ENCODE data around the gene UBE2E3.

Gene UBE2E3

DNA sequence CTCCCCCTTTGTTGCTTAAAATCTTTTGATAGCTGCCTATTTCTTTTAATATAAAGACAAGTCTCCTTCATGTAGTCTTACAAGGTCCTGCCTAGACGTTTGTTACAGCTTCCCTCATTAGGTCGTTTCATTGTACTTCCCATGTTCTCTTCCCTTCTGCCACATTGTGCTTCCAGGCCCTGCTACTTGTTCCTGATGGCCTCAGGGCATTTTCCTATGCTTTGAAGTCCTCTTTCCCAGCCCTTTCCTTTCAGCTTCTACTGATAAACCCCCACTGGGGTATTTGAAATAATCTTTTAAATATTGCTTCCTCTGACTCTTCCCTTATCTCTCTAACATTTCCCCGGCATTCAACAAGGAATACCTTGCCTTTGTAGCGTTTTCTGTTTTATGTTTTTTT is 67.4 kb downstream of the UBE2E3 start:
- no peak overlapping the region for H3K23ac ChIP-seq (ENCODE audit: low read length)
- no peak overlapping the region for H2BK120ac ChIP-seq (ENCODE audit: low read depth, low read length)
- H3K79me2 ChIP-seq (ENCODE audit: control insufficient read depth, insufficient read depth, low read length) = peaks cover 8% of the 10 kb centered on the region
- no peaks in the 10 kb centered on the region for H3K36me3 ChIP-seq (ENCODE audit: control insufficient read depth, insufficient read depth, low read length)
- H3K27me3 ChIP-seq (ENCODE audit: insufficient read depth, low read length, poor library complexity) = no peaks in the 10 kb centered on the region
- no CpG with 5 or more reads among the region's 4 CpGs for WGBS (ENCODE audit: extremely low coverage, insufficient coverage, low lambda C conversion rate)
- H4K5ac ChIP-seq (ENCODE audit: low read length) = no peak overlapping the region
- H2AK5ac ChIP-seq (ENCODE audit: low read length) = no peak overlapping the region
- no peak overlapping the region for H3K4me3 ChIP-seq (ENCODE audit: low read length)
- H2BK15ac ChIP-seq (replicated peaks; ENCODE audit: low read depth) = no peak overlapping the region
- H3K27ac ChIP-seq (ENCODE audit: low read depth, low read length) = peak overlapping the region; percentile 70
- no peak overlapping the region for H4K8ac ChIP-seq (ENCODE audit: low read depth, low read length)
- no peak overlapping the region for H3K4ac ChIP-seq (ENCODE audit: low read depth, low read length)
- H3K4me1 ChIP-seq (ENCODE audit: control insufficient read depth, low read depth, low read length) = peaks cover 15% of the 10 kb centered on the region
- H3K4me2 ChIP-seq (ENCODE audit: low read length) = no peak overlapping the region
- H3K18ac ChIP-seq (ENCODE audit: low read length) = peak overlapping the region; percentile 84
- no peak overlapping the region for H3K56ac ChIP-seq (ENCODE audit: low read length)
- DNase-seq = peak; percentile 94
- H3K79me1 ChIP-seq (ENCODE audit: low read length) = peaks cover 2% of the 10 kb centered on the region
- no peak overlapping the region for H3K9ac ChIP-seq (ENCODE audit: low read length)
- H2BK5ac ChIP-seq (ENCODE audit: low read length) = no peak overlapping the region

GRCh38 chr2:181051861-181052522 is 71.6 kb downstream of the UBE2E3 start:
- DNase-seq = no peak
- no peak overlapping the region for H3K18ac ChIP-seq (ENCODE audit: low read length)
- no peak overlapping the region for H3K9ac ChIP-seq (ENCODE audit: low read length)
- H3K79me2 ChIP-seq (ENCODE audit: control insufficient read depth, insufficient read depth, low read length) = peaks cover 8% of the 10 kb centered on the region
- no peak overlapping the region for H3K23ac ChIP-seq (ENCODE audit: low read length)
- H3K27ac ChIP-seq (ENCODE audit: low read depth, low read length) = no peak overlapping the region
- no peaks in the 10 kb centered on the region for H3K36me3 ChIP-seq (ENCODE audit: control insufficient read depth, insufficient read depth, low read length)
- H3K4ac ChIP-seq (ENCODE audit: low read depth, low read length) = no peak overlapping the region
- no peak overlapping the region for H3K56ac ChIP-seq (ENCODE audit: low read length)
- no CpG with 5 or more reads among the region's 3 CpGs for WGBS (ENCODE audit: extremely low coverage, insufficient coverage, low lambda C conversion rate)
- H2BK120ac ChIP-seq (ENCODE audit: low read depth, low read length) = no peak overlapping the region
- H3K4me2 ChIP-seq (ENCODE audit: low read length) = no peak overlapping the region
- H3K4me3 ChIP-seq (ENCODE audit: low read length) = no peak overlapping the region
- H2AK5ac ChIP-seq (ENCODE audit: low read length) = no peak overlapping the region
- H4K8ac ChIP-seq (ENCODE audit: low read depth, low read length) = no peak overlapping the region
- H3K4me1 ChIP-seq (ENCODE audit: control insufficient read depth, low read depth, low read length) = peaks cover 12% of the 10 kb centered on the region
- H2BK5ac ChIP-seq (ENCODE audit: low read length) = no peak overlapping the region
- H3K27me3 ChIP-seq (ENCODE audit: insufficient read depth, low read length, poor library complexity) = no peaks in the 10 kb centered on the region
- no peak overlapping the region for H2BK15ac ChIP-seq (replicated peaks; ENCODE audit: low read depth)
- H4K5ac ChIP-seq (ENCODE audit: low read length) = no peak overlapping the region
- H3K79me1 ChIP-seq (ENCODE audit: low read length) = no peaks in the 10 kb centered on the region

GRCh38 chr2:181052523-181052891 is 72.1 kb downstream of the UBE2E3 start:
- H3K56ac ChIP-seq (ENCODE audit: low read length) = no peak overlapping the region
- no peaks in the 10 kb centered on the region for H3K36me3 ChIP-seq (ENCODE audit: control insufficient read depth, insufficient read depth, low read length)
- H4K8ac ChIP-seq (ENCODE audit: low read depth, low read length) = no peak overlapping the region
- DNase-seq = no peak
- H3K4me1 ChIP-seq (ENCODE audit: control insufficient read depth, low read depth, low read length) = peaks cover 9% of the 10 kb centered on the region
- no peak overlapping the region for H4K5ac ChIP-seq (ENCODE audit: low read length)
- H2BK120ac ChIP-seq (ENCODE audit: low read depth, low read length) = no peak overlapping the region
- H3K4me2 ChIP-seq (ENCODE audit: low read length) = no peak overlapping the region
- H3K23ac ChIP-seq (ENCODE audit: low read length) = no peak overlapping the region
- H2BK15ac ChIP-seq (replicated peaks; ENCODE audit: low read depth) = no peak overlapping the region
- no peak overlapping the region for H3K4ac ChIP-seq (ENCODE audit: low read depth, low read length)
- H3K9ac ChIP-seq (ENCODE audit: low read length) = no peak overlapping the region
- no peak overlapping the region for H3K27ac ChIP-seq (ENCODE audit: low read depth, low read length)
- no peak overlapping the region for H3K18ac ChIP-seq (ENCODE audit: low read length)
- H3K79me1 ChIP-seq (ENCODE audit: low read length) = no peaks in the 10 kb centered on the region
- peaks cover 6% of the 10 kb centered on the region for H3K79me2 ChIP-seq (ENCODE audit: control insufficient read depth, insufficient read depth, low read length)
- H2AK5ac ChIP-seq (ENCODE audit: low read length) = no peak overlapping the region
- H2BK5ac ChIP-seq (ENCODE audit: low read length) = no peak overlapping the region
- H3K27me3 ChIP-seq (ENCODE audit: insufficient read depth, low read length, poor library complexity) = no peaks in the 10 kb centered on the region
- H3K4me3 ChIP-seq (ENCODE audit: low read length) = no peak overlapping the region

- no peak overlapping the region for H3K18ac ChIP-seq (ENCODE audit: low read length)
- no peaks in the 10 kb centered on the region for H3K27me3 ChIP-seq (ENCODE audit: insufficient read depth, low read length, poor library complexity)
- H2AK5ac ChIP-seq (ENCODE audit: low read length) = no peak overlapping the region
- no peak overlapping the region for H4K5ac ChIP-seq (ENCODE audit: low read length)
- no peak overlapping the region for H2BK15ac ChIP-seq (replicated peaks; ENCODE audit: low read depth)
- H3K4ac ChIP-seq (ENCODE audit: low read depth, low read length) = no peak overlapping the region
- H3K56ac ChIP-seq (ENCODE audit: low read length) = no peak overlapping the region
- no peak overlapping the region for H3K4me2 ChIP-seq (ENCODE audit: low read length)
- no peak overlapping the region for H3K23ac ChIP-seq (ENCODE audit: low read length)
- no peaks in the 10 kb centered on the region for H3K79me1 ChIP-seq (ENCODE audit: low read length)
- no peak overlapping the region for H2BK5ac ChIP-seq (ENCODE audit: low read length)
- DNase-seq = no peak
- H4K8ac ChIP-seq (ENCODE audit: low read depth, low read length) = no peak overlapping the region
- no peak overlapping the region for H3K27ac ChIP-seq (ENCODE audit: low read depth, low read length)
- no peak overlapping the region for H3K9ac ChIP-seq (ENCODE audit: low read length)
- no peak overlapping the region for H3K4me3 ChIP-seq (ENCODE audit: low read length)
- H2BK120ac ChIP-seq (ENCODE audit: low read depth, low read length) = no peak overlapping the region
- no peaks in the 10 kb centered on the region for H3K36me3 ChIP-seq (ENCODE audit: control insufficient read depth, insufficient read depth, low read length)
- peaks cover 5% of the 10 kb centered on the region for H3K79me2 ChIP-seq (ENCODE audit: control insufficient read depth, insufficient read depth, low read length)
- peaks cover 2% of the 10 kb centered on the region for H3K4me1 ChIP-seq (ENCODE audit: control insufficient read depth, low read depth, low read length)
- no CpG with 5 or more reads among the region's 2 CpGs for WGBS (ENCODE audit: extremely low coverage, insufficient coverage, low lambda C conversion rate)
Observed at GRCh38 chr2:181054256-181054655, 73.9 kb downstream of the UBE2E3 start.

GRCh38 chr2:181054843-181055242 is 74.4 kb downstream of the UBE2E3 start:
- no peaks in the 10 kb centered on the region for H3K36me3 ChIP-seq (ENCODE audit: control insufficient read depth, insufficient read depth, low read length)
- no peak overlapping the region for H3K23ac ChIP-seq (ENCODE audit: low read length)
- H3K4me3 ChIP-seq (ENCODE audit: low read length) = no peak overlapping the region
- no peak for DNase-seq
- WGBS (ENCODE audit: extremely low coverage, insufficient coverage, low lambda C conversion rate) = 100% methylated on average over 2 of the region's 2 CpGs
- peaks cover 2% of the 10 kb centered on the region for H3K4me1 ChIP-seq (ENCODE audit: control insufficient read depth, low read depth, low read length)
- H3K9ac ChIP-seq (ENCODE audit: low read length) = no peak overlapping the region
- no peaks in the 10 kb centered on the region for H3K79me1 ChIP-seq (ENCODE audit: low read length)
- no peak overlapping the region for H3K18ac ChIP-seq (ENCODE audit: low read length)
- no peak overlapping the region for H3K56ac ChIP-seq (ENCODE audit: low read length)
- no peak overlapping the region for H2AK5ac ChIP-seq (ENCODE audit: low read length)
- no peak overlapping the region for H3K4ac ChIP-seq (ENCODE audit: low read depth, low read length)
- H2BK5ac ChIP-seq (ENCODE audit: low read length) = no peak overlapping the region
- H4K8ac ChIP-seq (ENCODE audit: low read depth, low read length) = no peak overlapping the region
- H2BK120ac ChIP-seq (ENCODE audit: low read depth, low read length) = no peak overlapping the region
- H3K27ac ChIP-seq (ENCODE audit: low read depth, low read length) = no peak overlapping the region
- H3K4me2 ChIP-seq (ENCODE audit: low read length) = no peak overlapping the region
- no peak overlapping the region for H4K5ac ChIP-seq (ENCODE audit: low read length)
- H3K79me2 ChIP-seq (ENCODE audit: control insufficient read depth, insufficient read depth, low read length) = peaks cover 5% of the 10 kb centered on the region
- no peaks in the 10 kb centered on the region for H3K27me3 ChIP-seq (ENCODE audit: insufficient read depth, low read length, poor library complexity)
- H2BK15ac ChIP-seq (replicated peaks; ENCODE audit: low read depth) = no peak overlapping the region
